Dendritic cell treated with granulocyte-macrophage colony-stimulating factor and Interleukin-4, amounts not matched to agents 40 ng/mL and 50 ng/mL, for 4 days (primary cell): ENCODE data around the gene SOX5.

Experiments
- H3K27ac Mint-ChIP-seq: one replicate; pipeline ENCODE4 v1.8.0; 2022; ENCODE audit warnings: mild to moderate bottlenecking, mixed read lengths
- H3K27me3 Mint-ChIP-seq: one replicate; pipeline ENCODE4 v1.8.0; 2022; ENCODE audit warnings: mild to moderate bottlenecking, mixed read lengths
- H3K36me3 Mint-ChIP-seq: one replicate; pipeline ENCODE4 v1.8.0; 2022; ENCODE audit warnings: low read depth, mixed read lengths
- H3K4me1 Mint-ChIP-seq: one replicate; pipeline ENCODE4 v1.8.0; 2022; ENCODE audit warnings: low read depth, mixed read lengths
- H3K4me3 Mint-ChIP-seq: one replicate; pipeline ENCODE4 v1.8.0; 2022; ENCODE audit warnings: mild to moderate bottlenecking, moderate library complexity, mixed read lengths
- H3K9me3 Mint-ChIP-seq: one replicate; pipeline ENCODE4 v1.8.0; 2022; ENCODE audit warnings: mixed read lengths
- intact Hi-C: fragments of 100-400 bp; cut with micrococcal nuclease; formaldehyde crosslinking; loops from one replicate; pipeline ENCODE4 v1.15.0; 2022

Gene SOX5

DNA sequence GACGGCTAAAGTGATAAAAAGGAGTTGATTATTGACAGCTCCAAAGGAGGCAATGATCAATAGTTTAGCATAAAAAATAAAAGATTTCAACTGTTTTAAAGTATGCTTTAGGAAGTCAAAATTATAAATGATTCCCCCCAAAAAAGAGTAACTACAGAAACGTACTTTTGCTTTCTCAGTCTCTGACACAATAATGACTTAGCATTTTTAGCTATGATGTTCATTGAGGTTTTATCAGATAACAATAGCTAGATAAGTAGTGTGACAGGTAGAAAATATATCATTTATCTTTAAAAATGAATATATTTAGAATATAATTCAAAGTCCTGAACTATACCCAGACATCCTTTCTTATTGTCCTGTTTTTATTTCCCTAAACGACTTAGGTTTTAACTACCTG lies 352.9 kb downstream of the SOX5 start:
- H3K9me3 Mint-ChIP-seq = peaks cover 30% of the 10 kb centered on the region
- no peaks in the 10 kb centered on the region for H3K36me3 Mint-ChIP-seq
- H3K4me1 Mint-ChIP-seq = no peaks in the 10 kb centered on the region
- no peaks in the 10 kb centered on the region for H3K27me3 Mint-ChIP-seq
- no peak overlapping the region for H3K27ac Mint-ChIP-seq
- intact Hi-C loops = no loop called here
- H3K4me3 Mint-ChIP-seq = no peak overlapping the region

DNA sequence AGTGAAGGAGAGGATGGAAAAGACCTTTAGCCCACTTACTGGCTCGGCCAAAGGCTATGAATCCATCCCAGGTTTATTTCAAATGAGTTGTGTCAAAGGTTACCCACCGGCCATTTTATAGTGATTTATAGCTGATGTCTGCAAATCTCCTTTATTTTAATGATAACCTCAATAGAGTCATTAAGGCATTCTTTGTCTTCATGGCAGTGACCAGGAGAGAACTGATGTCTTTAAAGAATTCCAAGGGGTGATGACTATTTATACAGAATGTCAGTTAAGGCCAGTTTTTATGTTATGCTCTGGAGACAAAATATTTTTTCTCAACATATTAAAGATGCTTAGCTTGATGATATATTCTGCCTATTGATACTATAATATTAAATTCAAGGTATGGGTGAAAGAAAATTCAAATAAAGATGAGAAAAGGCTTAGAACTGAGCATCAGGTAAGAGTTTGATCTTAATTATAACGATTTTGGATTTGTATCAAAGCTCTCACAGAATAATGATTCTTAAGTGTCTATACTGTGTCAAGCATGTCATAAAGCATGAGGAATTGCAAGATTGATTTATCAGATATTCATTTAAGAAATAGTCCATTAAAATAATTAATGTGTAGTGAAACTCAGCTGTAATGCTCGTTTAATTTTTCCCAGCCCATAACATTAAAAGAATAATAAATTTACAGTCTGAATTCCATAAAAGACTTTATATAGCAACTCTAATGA lies 361.5 kb downstream of the SOX5 start:
- H3K36me3 Mint-ChIP-seq = no peaks in the 10 kb centered on the region
- intact Hi-C loops = no loop called here
- H3K27ac Mint-ChIP-seq = no peak overlapping the region
- no peaks in the 10 kb centered on the region for H3K27me3 Mint-ChIP-seq
- H3K4me1 Mint-ChIP-seq = no peaks in the 10 kb centered on the region
- H3K9me3 Mint-ChIP-seq = peaks cover 28% of the 10 kb centered on the region
- H3K4me3 Mint-ChIP-seq = no peak overlapping the region

DNA sequence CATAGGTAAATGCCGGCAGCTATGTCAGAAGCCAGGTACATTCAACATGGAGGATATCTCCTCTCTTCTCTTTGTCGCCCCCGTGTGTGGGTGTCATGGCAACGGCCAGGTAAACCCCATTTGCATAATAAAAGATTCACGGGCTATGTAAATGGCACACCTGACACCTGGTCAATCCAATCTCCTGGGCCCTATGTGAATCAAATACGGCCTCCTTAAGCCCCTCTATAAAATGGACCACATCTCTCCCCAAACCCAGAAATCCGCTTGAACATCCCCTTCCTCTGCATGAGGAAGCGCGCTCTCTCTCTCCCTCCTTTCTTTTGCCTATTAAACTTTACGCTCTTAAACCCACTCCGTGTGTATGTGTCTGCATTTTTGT lies 363.7 kb downstream of the SOX5 start:
- Mint-ChIP-seq H3K27ac (no peak overlapping the region), H3K36me3 (no peaks in the 10 kb centered on the region), H3K4me1 (no peaks in the 10 kb centered on the region), H3K4me3 (no peak overlapping the region), H3K9me3 (peaks cover 28% of the 10 kb centered on the region), H3K27me3 (no peaks in the 10 kb centered on the region)
- intact Hi-C loops = no loop called here

DNA sequence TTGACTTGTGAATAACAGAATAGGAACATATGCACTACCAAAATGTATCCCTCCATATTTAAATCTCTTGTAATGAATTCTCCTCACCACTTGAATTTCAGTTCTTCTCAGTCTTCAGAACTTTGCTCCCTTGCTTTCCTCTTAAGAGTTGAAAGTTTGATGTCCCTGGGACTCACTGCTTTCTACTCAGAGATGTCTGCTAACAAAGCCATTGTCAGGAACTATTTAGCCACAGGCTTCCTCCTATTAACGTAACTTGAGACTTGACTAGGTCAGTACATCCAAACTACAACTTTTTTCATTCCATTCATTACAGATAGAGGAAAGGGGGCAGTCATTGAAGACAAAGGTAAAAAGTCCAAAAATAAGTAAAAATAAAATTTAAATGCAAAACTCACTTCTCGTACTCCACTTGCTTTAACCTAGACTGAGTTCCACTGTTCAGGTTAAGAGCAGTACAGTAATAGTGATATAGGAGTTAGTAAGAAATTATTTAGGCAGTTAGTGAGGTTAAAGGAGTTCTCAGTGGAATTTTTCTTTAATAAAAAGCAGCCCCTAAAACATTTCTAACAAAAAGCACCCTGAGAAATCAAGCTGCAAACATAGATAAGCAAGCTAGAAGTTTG lies 364.2 kb downstream of the SOX5 start:
- Mint-ChIP-seq H3K4me1 (no peaks in the 10 kb centered on the region), H3K9me3 (peaks cover 26% of the 10 kb centered on the region), H3K36me3 (no peaks in the 10 kb centered on the region), H3K27ac (no peak overlapping the region), H3K4me3 (no peak overlapping the region), H3K27me3 (no peaks in the 10 kb centered on the region)
- intact Hi-C loops = no loop called here

DNA sequence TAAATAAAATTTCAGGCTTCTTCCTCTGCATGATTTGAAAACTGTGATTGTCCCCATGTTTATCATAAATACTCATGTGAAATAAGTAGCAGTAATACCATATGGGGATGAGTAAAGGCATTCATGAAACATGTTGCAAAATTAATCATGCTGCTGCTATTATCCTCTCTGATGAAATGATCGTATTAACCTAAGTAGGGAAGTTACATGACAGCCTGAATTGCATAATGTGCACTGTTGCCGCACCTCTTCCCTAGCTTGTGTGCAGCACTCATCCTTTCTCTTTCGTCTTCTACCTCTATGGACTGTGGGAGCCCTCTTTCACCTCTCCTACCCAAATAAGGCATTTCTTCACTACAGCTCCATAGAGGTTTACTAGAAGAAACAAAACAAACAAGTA lies 367.6 kb downstream of the SOX5 start:
- Mint-ChIP-seq H3K4me1 (no peaks in the 10 kb centered on the region), H3K27ac (no peak overlapping the region), H3K27me3 (no peaks in the 10 kb centered on the region), H3K9me3 (peaks cover 17% of the 10 kb centered on the region), H3K4me3 (no peak overlapping the region), H3K36me3 (no peaks in the 10 kb centered on the region)
- intact Hi-C loops = no loop called here

DNA sequence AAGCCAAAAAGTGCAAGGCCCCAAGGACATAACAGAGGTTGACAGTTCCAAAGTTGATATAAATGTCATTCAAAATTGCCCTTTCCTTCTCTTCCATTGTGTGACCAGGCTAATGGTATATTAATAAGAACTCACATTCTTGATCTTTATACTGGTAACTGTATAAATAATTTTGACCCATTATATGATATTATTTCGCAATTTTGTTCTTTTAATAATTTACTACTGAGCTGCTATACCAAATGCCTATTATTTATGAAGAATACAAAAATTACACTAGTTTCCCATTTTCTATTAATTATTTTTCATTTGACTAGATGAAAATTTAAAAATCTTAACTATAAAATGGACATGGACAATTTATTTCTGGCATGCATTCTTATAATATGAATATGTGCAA lies 370.2 kb downstream of the SOX5 start:
- H3K9me3 Mint-ChIP-seq = peaks cover 6% of the 10 kb centered on the region
- H3K36me3 Mint-ChIP-seq = no peaks in the 10 kb centered on the region
- H3K4me1 Mint-ChIP-seq = no peaks in the 10 kb centered on the region
- no peaks in the 10 kb centered on the region for H3K27me3 Mint-ChIP-seq
- intact Hi-C loops = no loop called here
- no peak overlapping the region for H3K27ac Mint-ChIP-seq
- no peak overlapping the region for H3K4me3 Mint-ChIP-seq

DNA sequence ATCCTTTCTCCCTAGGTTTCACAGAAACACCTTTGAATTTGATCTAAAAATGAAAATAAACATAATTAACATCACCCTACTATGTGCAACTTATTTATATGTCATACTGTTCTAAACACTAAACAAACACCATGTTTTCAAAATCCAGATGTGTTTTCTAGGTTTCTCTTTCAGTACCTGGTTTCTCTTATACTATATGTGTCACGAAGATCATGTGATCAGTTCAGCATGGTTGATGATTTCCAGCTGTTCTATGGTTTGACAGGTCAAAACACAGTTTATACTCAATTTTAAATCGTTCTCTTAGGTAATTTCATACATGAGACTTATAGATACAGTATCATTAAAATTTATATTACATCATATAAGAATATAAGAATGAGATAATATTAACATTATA lies 373.1 kb downstream of the SOX5 start:
- Mint-ChIP-seq H3K9me3 (peaks cover 12% of the 10 kb centered on the region), H3K27ac (no peak overlapping the region), H3K27me3 (no peaks in the 10 kb centered on the region), H3K36me3 (no peaks in the 10 kb centered on the region), H3K4me1 (no peaks in the 10 kb centered on the region), H3K4me3 (no peak overlapping the region)
- intact Hi-C loops = no loop called here

DNA sequence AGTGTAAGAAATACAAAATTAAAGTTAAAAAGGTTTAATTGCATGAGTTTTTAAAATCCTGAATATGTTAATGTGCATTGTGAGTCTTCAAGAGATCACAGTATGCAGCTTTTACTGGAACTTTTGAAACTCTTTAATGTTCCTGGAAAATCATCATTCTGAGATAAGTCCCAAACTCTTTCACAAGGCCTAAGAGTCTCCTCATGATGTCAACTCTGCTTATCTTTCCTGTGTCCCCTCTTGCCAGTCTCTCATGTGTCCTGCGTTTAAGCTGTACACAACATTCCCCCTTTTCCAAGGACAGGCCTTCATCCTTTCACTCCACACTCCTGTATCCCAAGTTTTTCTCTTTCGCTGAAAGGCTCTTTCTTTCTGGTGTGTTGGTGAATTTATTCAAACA lies 380.1 kb downstream of the SOX5 start:
- no peaks in the 10 kb centered on the region for H3K36me3 Mint-ChIP-seq
- no peak overlapping the region for H3K4me3 Mint-ChIP-seq
- intact Hi-C loops = no loop called here
- H3K27ac Mint-ChIP-seq = no peak overlapping the region
- no peaks in the 10 kb centered on the region for H3K4me1 Mint-ChIP-seq
- H3K9me3 Mint-ChIP-seq = peaks cover 28% of the 10 kb centered on the region
- no peaks in the 10 kb centered on the region for H3K27me3 Mint-ChIP-seq

DNA sequence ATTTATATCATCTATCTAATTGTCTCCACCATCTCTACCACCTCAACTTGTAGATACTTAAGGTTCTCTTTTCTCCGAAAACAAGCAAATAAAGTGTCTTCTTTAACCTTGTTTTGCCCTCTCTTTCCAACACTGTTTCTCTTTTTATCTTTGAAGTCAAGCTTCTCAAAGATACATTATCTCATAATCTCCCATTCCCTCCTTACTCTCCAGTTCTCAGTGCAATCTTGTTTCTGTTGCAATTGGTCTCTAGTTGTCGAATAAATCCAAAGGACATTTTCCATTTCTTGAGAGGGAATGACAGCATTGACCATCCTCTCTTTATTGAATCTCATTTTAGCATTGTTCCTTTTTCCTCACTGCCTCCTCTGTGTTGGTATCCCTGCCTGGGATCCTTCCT lies 383.3 kb downstream of the SOX5 start:
- H3K4me1 Mint-ChIP-seq = no peaks in the 10 kb centered on the region
- H3K27ac Mint-ChIP-seq = no peak overlapping the region
- no peaks in the 10 kb centered on the region for H3K27me3 Mint-ChIP-seq
- peaks cover 29% of the 10 kb centered on the region for H3K9me3 Mint-ChIP-seq
- no peak overlapping the region for H3K4me3 Mint-ChIP-seq
- intact Hi-C loops = no loop called here
- H3K36me3 Mint-ChIP-seq = no peaks in the 10 kb centered on the region

DNA sequence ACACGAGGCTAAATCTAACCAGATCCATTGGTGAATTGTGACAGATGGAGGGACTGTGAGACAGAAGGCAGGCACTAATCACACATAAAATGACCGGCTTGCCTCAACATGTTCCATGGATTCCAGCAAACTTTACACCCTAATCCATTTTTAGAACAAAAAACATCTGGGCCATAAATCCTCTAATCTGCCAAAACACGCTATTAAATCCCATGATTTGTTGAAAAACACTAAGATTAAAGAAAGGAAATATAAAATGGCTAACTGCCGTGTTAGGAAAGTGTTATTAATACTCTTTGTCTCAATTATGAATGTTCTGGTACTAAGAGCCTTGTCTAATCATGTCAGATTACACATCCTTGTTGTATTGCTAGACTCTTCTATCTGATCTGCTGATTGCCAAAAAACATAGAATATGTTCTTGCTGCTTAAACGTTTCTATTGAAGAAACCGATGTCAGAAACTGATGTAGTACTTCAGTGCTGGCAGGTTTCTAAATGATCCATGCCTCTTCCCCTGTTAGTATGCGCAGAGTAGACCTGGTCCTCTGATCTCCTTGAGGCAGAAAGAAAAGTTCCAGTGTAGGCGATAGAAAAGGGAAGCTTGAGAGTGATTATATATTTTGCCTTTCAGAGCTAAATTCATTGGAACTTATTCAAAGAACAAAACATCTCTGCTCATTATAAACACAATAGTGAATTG lies 384.9 kb downstream of the SOX5 start:
- H3K27ac Mint-ChIP-seq = no peak overlapping the region
- H3K36me3 Mint-ChIP-seq = no peaks in the 10 kb centered on the region
- intact Hi-C loops = no loop called here
- no peaks in the 10 kb centered on the region for H3K4me1 Mint-ChIP-seq
- no peak overlapping the region for H3K4me3 Mint-ChIP-seq
- peaks cover 27% of the 10 kb centered on the region for H3K9me3 Mint-ChIP-seq
- no peaks in the 10 kb centered on the region for H3K27me3 Mint-ChIP-seq

DNA sequence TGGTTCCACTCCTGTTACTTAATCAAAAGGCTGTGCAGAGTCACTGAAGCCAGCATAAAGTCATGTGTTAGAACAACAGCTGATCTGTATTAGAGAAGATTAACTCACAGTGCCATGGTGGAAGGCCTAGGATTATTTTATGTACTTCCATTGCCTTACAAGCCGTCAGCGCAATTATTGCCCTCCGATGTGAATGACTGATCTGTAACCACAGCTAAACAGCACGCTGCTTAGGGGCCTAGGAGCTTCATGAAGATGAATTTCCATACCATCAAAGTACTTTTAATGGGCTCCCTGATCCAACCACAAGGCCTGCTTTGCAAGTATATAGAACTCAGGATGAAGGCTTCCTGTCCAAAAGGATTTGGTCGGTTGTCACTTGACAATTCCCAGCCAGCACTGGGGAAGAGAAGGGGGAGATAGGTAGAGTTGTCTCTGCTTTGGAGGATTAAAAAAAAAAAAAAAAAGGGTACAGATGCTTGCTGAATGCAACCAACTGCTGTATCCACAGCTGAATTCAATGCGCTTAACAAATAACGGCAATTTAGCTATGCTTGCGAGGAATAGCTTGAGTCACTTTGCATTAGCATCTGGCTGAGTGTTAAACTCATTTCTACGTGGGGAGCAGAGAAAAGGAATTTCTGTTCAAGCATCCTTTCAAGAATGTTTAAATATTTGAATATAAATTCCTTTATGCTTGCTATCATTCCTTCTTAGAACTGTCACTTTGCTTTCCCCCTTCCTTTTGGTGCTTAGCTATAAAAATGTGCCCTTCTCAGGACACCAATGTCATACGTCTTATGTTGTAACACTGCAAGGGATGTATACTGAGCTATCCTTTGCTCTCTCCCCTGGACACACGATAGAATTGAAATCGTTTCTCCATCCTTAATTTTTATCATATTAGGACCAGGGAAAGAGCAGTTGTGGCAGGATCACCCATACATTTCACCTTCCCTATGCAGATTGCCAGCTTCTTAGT lies 387.8 kb downstream of the SOX5 start:
- no peaks in the 10 kb centered on the region for H3K36me3 Mint-ChIP-seq
- intact Hi-C loops = no loop called here
- peaks cover 20% of the 10 kb centered on the region for H3K9me3 Mint-ChIP-seq
- H3K27ac Mint-ChIP-seq = no peak overlapping the region
- no peaks in the 10 kb centered on the region for H3K27me3 Mint-ChIP-seq
- no peaks in the 10 kb centered on the region for H3K4me1 Mint-ChIP-seq
- H3K4me3 Mint-ChIP-seq = no peak overlapping the region

DNA sequence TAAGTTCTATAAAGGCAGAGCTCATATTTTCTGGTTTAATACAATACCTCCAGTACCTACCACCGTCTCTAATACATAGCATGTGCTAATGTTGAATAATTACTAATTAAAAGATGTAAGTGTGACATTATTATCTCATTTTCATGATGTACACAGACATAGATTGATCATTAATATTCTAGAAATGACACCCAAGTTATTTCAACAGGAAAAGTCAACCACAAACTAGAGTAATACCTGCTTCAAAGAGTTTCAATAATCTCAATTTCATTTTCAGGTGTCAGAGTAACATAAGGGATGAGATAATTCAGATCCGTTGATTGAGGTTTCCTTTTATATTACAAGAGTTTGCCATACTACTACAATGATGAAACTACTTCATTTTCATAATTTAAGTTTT lies 388.9 kb downstream of the SOX5 start:
- no peak overlapping the region for H3K4me3 Mint-ChIP-seq
- H3K27ac Mint-ChIP-seq = no peak overlapping the region
- H3K36me3 Mint-ChIP-seq = no peaks in the 10 kb centered on the region
- H3K9me3 Mint-ChIP-seq = peaks cover 20% of the 10 kb centered on the region
- intact Hi-C loops = no loop called here
- H3K4me1 Mint-ChIP-seq = no peaks in the 10 kb centered on the region
- no peaks in the 10 kb centered on the region for H3K27me3 Mint-ChIP-seq

DNA sequence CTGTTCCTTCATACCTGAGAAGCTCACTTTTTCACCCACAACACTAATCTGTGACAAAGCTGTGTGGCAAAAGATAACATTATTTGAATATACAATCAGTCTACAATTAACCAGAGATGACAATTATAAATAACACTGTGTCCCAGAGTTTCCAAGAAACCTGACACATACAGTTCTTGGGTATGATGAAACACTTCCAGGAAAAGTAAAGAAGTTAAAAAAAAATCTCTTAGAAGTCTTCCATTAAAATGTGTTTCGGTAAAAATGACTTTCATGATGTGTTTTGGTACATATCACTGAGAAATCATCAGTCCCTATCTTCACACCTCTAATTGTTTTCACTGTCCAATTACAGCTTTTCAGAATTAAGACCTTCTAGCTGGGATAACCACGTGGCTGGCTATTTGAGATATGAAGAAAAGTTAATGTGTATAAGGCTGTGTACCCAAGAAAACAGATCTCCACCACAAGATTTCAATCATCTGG lies 390.2 kb downstream of the SOX5 start:
- intact Hi-C loops = no loop called here

More for the DNA sequence above, 390.2 kb downstream of the SOX5 start:
- Mint-ChIP-seq H3K9me3 (peaks cover 20% of the 10 kb centered on the region), H3K27me3 (no peaks in the 10 kb centered on the region), H3K4me1 (no peaks in the 10 kb centered on the region), H3K4me3 (no peak overlapping the region), H3K36me3 (no peaks in the 10 kb centered on the region), H3K27ac (no peak overlapping the region)
